Chondrocyte (in vitro differentiated cells): ENCODE data around the gene COL16A1. TPM values are rescaled to one million over a fixed set of nuclear protein-coding genes. Genes with fewer than 3 reads are reported as not detected.

Experiments
- DNase-seq: peaks from one replicate; pipeline ENCODE4 v3.0.0; 2021; ENCODE audit warnings: mixed read lengths, low spot score
- H3K27ac Mint-ChIP-seq: one replicate; pipeline ENCODE4 v1.8.0; 2021; ENCODE audit warnings: mild to moderate bottlenecking, moderate library complexity, mixed read lengths; ENCODE audit not compliant: unreplicated experiment
- H3K27me3 Mint-ChIP-seq: 2 replicates; pipeline ENCODE4 v1.8.0; 2021; ENCODE audit warnings: low read depth, mixed read lengths
- H3K36me3 Mint-ChIP-seq: 2 replicates; pipeline ENCODE4 v1.8.0; 2021; ENCODE audit warnings: low read depth, mixed read lengths
- H3K4me1 Mint-ChIP-seq: 2 replicates; pipeline ENCODE4 v1.8.0; 2021; ENCODE audit warnings: low read depth, mild to moderate bottlenecking, mixed read lengths
- H3K4me3 Mint-ChIP-seq: one replicate; pipeline ENCODE4 v1.8.0; 2021; ENCODE audit warnings: mild to moderate bottlenecking, moderate library complexity, mixed read lengths; ENCODE audit not compliant: unreplicated experiment
- H3K9me3 Mint-ChIP-seq: 2 replicates; pipeline ENCODE4 v1.8.0; 2021; ENCODE audit warnings: low read depth, mixed read lengths
- total RNA-seq: library from RNA; stranded (reverse); gene quantifications from 3 replicates; pipeline ENCODE4 v1.2.1, GENCODE V29; 2021
- TF ChIP-seq, protein P1 (sequence below): fragments of 200-600 bp; sonication (generic); IDR thresholded peaks from 2 replicates; pipeline ENCODE4 v1.5.0; 2021; ENCODE audit warnings: antibody characterized with exemption, mild to moderate bottlenecking, moderate library complexity

The COL16A1 gene
- total RNA-seq, 1 donor from 2014 or later, result 230 TPM

GRCh38 chr1:31654474-31654776 lies 49.4 kb downstream of the COL16A1 start:
- Mint-ChIP-seq H3K9me3 (no peaks in the 10 kb centered on the region), H3K4me3 (no peak overlapping the region), H3K36me3 (peaks cover 33% of the 10 kb centered on the region), H3K27me3 (no peaks in the 10 kb centered on the region), H3K4me1 (peaks cover 36% of the 10 kb centered on the region), H3K27ac (no peak overlapping the region)
- TF ChIP-seq, protein P1, sequence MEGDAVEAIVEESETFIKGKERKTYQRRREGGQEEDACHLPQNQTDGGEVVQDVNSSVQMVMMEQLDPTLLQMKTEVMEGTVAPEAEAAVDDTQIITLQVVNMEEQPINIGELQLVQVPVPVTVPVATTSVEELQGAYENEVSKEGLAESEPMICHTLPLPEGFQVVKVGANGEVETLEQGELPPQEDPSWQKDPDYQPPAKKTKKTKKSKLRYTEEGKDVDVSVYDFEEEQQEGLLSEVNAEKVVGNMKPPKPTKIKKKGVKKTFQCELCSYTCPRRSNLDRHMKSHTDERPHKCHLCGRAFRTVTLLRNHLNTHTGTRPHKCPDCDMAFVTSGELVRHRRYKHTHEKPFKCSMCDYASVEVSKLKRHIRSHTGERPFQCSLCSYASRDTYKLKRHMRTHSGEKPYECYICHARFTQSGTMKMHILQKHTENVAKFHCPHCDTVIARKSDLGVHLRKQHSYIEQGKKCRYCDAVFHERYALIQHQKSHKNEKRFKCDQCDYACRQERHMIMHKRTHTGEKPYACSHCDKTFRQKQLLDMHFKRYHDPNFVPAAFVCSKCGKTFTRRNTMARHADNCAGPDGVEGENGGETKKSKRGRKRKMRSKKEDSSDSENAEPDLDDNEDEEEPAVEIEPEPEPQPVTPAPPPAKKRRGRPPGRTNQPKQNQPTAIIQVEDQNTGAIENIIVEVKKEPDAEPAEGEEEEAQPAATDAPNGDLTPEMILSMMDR, result no peak
- DNase-seq, result no peak

DNA sequence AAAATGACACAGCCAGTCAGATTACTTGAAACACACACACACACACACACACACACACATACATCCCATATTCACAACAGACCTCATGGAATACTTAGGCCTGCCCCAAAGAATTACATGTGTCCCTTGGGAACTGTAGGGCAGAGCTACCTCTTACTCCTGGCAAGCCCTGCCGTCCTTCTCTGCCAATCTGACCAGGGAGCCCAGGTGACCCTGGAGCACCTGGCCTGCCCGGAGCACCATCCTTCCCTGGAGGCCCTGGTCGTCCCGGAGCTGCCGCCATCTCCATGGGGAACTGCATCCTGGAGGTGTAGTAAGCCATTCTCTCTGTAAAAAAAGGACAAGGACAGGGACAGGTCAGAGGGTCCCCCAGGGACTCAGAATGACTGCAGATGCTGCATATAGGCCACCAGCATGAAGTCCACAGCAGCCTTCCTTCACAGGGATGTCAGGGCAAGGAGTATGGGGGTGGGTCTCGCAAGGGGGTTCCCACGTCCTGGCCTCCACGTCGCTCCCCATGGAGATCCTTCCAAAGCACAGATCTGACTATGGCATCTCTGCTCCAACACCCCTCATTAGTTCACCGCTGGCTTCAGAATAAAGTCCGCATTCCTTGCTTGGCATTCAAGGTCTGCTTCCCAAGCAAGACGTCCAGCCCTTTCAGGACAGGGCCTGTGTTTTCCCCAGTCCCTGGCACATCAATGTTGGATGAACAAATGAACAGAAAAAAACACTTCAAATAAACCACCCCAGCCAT lies 49.9 kb downstream of the COL16A1 start:
- Mint-ChIP-seq H3K4me1 (peaks cover 40% of the 10 kb centered on the region), H3K4me3 (no peak overlapping the region), H3K27me3 (no peaks in the 10 kb centered on the region), H3K27ac (peak overlapping the region; percentile 0), H3K9me3 (no peaks in the 10 kb centered on the region), H3K36me3 (peaks cover 33% of the 10 kb centered on the region)
- DNase-seq, result peak; percentile 73
- TF ChIP-seq, protein P1, result no peak

DNA sequence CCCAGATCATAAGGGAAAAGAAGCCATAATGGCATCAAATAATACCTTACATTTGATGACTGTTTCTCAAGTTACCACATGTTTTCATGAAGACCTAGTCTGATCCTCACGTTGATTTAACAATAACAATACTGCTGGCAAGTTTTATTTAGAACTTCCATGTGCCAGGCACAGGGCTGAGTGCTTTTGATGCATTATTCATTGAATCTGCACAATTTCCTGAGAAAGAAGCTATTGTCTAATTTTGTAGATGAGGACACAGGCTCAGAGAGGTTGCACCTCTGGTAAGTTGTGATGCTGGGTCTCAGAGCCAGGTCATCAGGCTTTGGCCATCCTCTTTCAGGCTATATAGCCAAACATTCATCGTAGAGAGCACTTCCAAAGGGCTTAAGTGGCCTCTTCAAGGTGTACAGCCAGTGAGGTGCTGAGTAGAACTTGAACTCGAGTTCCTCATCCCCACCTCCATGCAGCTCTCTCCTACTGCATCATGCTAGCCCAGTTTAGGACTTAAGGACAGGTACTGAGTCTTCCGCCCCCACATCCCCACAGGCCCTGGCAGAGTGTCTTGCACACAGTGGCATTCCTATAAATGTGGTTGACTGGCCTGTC lies 50.8 kb downstream of the COL16A1 start:
- no peak overlapping the region for H3K27ac Mint-ChIP-seq
- no peaks in the 10 kb centered on the region for H3K9me3 Mint-ChIP-seq
- DNase-seq, result no peak
- no peak overlapping the region for H3K4me3 Mint-ChIP-seq
- peaks cover 30% of the 10 kb centered on the region for H3K36me3 Mint-ChIP-seq
- H3K4me1 Mint-ChIP-seq, result peaks cover 46% of the 10 kb centered on the region
- H3K27me3 Mint-ChIP-seq, result no peaks in the 10 kb centered on the region
- TF ChIP-seq, protein P1, result no peak

GRCh38 chr1:31651766-31652165 lies 52.1 kb downstream of the COL16A1 start:
- H3K27me3 Mint-ChIP-seq, result no peaks in the 10 kb centered on the region
- DNase-seq, result no peak
- H3K4me1 Mint-ChIP-seq, result peaks cover 59% of the 10 kb centered on the region
- peaks cover 21% of the 10 kb centered on the region for H3K36me3 Mint-ChIP-seq
- TF ChIP-seq, protein P1, result no peak
- no peaks in the 10 kb centered on the region for H3K9me3 Mint-ChIP-seq
- no peak overlapping the region for H3K4me3 Mint-ChIP-seq
- H3K27ac Mint-ChIP-seq, result peak overlapping the region; percentile 64

GRCh38 chr1:31651089-31651420 lies 52.8 kb downstream of the COL16A1 start:
- Mint-ChIP-seq H3K27ac (peak overlapping the region; percentile 82), H3K27me3 (no peaks in the 10 kb centered on the region), H3K36me3 (peaks cover 18% of the 10 kb centered on the region), H3K4me1 (peaks cover 66% of the 10 kb centered on the region), H3K9me3 (no peaks in the 10 kb centered on the region), H3K4me3 (no peak overlapping the region)
- TF ChIP-seq, protein P1, result no peak
- DNase-seq, result no peak
